ENCODE data around the gene CPN2. TPM values are rescaled to one million over a fixed set of nuclear protein-coding genes. Genes with fewer than 3 reads are reported as not detected.

CPN2 gene
- total RNA-seq, 4 donors from 2014 or later: 0.10 TPM; not detected in 3

GRCh38 chr3:194308601-194309449 is 42.3 kb downstream of the CPN2 start:
- intact Hi-C loops (cut with DNase I; ENCODE audit: low total_unique reads): no loop called here
- H3K4me3 ChIP-seq (ENCODE audit: low read depth, poor library complexity, severe bottlenecking): no peak overlapping the region
- WGBS, 2 donors: 74 to 76% methylated on average over 8 of the region's 8 CpGs
- TF ChIP-seq POLR2A (IDR thresholded peaks at IDR 0.05): no peak
- TF ChIP-seq CTCF (IDR thresholded peaks at IDR 0.05): no peak
- DNase-seq (ENCODE audit: low spot score in 2 of 2): no peak

- WGBS, 2 donors: 94 to 97% methylated on average over 8 of the region's 8 CpGs
- no peak for DNase-seq (ENCODE audit: low spot score in 2 of 2)
Observed at GRCh38 chr3:194307849-194308248, 43.3 kb downstream of the CPN2 start.

GRCh38 chr3:194306771-194307640 is 44.1 kb downstream of the CPN2 start:
- TF ChIP-seq POLR2A (IDR thresholded peaks at IDR 0.05) (no peak), CTCF (IDR thresholded peaks at IDR 0.05) (no peak)
- no peak overlapping the region for H3K4me3 ChIP-seq (ENCODE audit: low read depth, poor library complexity, severe bottlenecking)
- intact Hi-C loops (cut with DNase I; ENCODE audit: low total_unique reads): no loop called here
- no peak for DNase-seq (ENCODE audit: low spot score in 2 of 2)
- 55 to 63% methylated on average over 13 of the region's 13 CpGs for WGBS, 2 donors

More at GRCh38 chr3:194307849-194308248, 43.3 kb downstream of the CPN2 start:
- TF ChIP-seq POLR2A (IDR thresholded peaks at IDR 0.05) (no peak), CTCF (IDR thresholded peaks at IDR 0.05) (no peak)
- H3K4me3 ChIP-seq (ENCODE audit: low read depth, poor library complexity, severe bottlenecking): no peak overlapping the region
- intact Hi-C loops (cut with DNase I; ENCODE audit: low total_unique reads): no loop called here

GRCh38 chr3:194306109-194306686 is 44.9 kb downstream of the CPN2 start:
- H3K4me3 ChIP-seq (ENCODE audit: low read depth, poor library complexity, severe bottlenecking): no peak overlapping the region
- 42 to 60% methylated on average over 9 to 11 of the region's 11 CpGs for WGBS, 2 donors
- DNase-seq (ENCODE audit: low spot score in 2 of 2): no peak
- intact Hi-C loops (cut with DNase I; ENCODE audit: low total_unique reads): no loop called here
- TF ChIP-seq CTCF (IDR thresholded peaks at IDR 0.05): no peak
- no peak for TF ChIP-seq POLR2A (IDR thresholded peaks at IDR 0.05)

GRCh38 chr3:194305356-194306108 is 45.6 kb downstream of the CPN2 start:
- 88 to 96% methylated on average over 11 of the region's 11 CpGs for WGBS, 2 donors
- no peak overlapping the region for H3K4me3 ChIP-seq (ENCODE audit: low read depth, poor library complexity, severe bottlenecking)
- intact Hi-C loops (cut with DNase I; ENCODE audit: low total_unique reads): no loop called here
- DNase-seq (ENCODE audit: low spot score in 2 of 2): no peak
- no peak for TF ChIP-seq CTCF (IDR thresholded peaks at IDR 0.05)
- TF ChIP-seq POLR2A (IDR thresholded peaks at IDR 0.05): no peak

All from lower leg skin (tissue), 4 donors.